ENCODE measurements around the gene KCNH2.

KCNH2 gene

GRCh38 chr7:150900675-150901074, 77.4 kb downstream of the KCNH2 start:
- no peak overlapping the region for H3K4me3 ChIP-seq (ENCODE audit: low read length)
- H3K27me3 ChIP-seq (ENCODE audit: control insufficient read depth, insufficient read depth, low read length) = no peaks in the 10 kb centered on the region
- H3K9ac ChIP-seq (ENCODE audit: low read length) = no peak overlapping the region
- H3K27ac ChIP-seq (ENCODE audit: low read depth, low read length) = no peak overlapping the region
- no peaks in the 10 kb centered on the region for H3K36me3 ChIP-seq (ENCODE audit: control insufficient read depth, insufficient read depth, low read length)
- peaks cover 29% of the 10 kb centered on the region for H3K4me1 ChIP-seq (ENCODE audit: control insufficient read depth, insufficient read depth, low read length)

GRCh38 chr7:150898475-150899011, 79.6 kb downstream of the KCNH2 start:
- H3K4me3 ChIP-seq (ENCODE audit: low read length) = no peak overlapping the region
- H3K9ac ChIP-seq (ENCODE audit: low read length) = no peak overlapping the region
- H3K27ac ChIP-seq (ENCODE audit: low read depth, low read length) = no peak overlapping the region
- H3K36me3 ChIP-seq (ENCODE audit: control insufficient read depth, insufficient read depth, low read length) = no peaks in the 10 kb centered on the region
- no peaks in the 10 kb centered on the region for H3K27me3 ChIP-seq (ENCODE audit: control insufficient read depth, insufficient read depth, low read length)
- peaks cover 21% of the 10 kb centered on the region for H3K4me1 ChIP-seq (ENCODE audit: control insufficient read depth, insufficient read depth, low read length)

GRCh38 chr7:150897502-150898474, 80.3 kb downstream of the KCNH2 start:
- no peak overlapping the region for H3K4me3 ChIP-seq (ENCODE audit: low read length)
- H3K4me1 ChIP-seq (ENCODE audit: control insufficient read depth, insufficient read depth, low read length) = peaks cover 17% of the 10 kb centered on the region
- no peak overlapping the region for H3K27ac ChIP-seq (ENCODE audit: low read depth, low read length)
- H3K36me3 ChIP-seq (ENCODE audit: control insufficient read depth, insufficient read depth, low read length) = no peaks in the 10 kb centered on the region
- H3K9ac ChIP-seq (ENCODE audit: low read length) = no peak overlapping the region
- H3K27me3 ChIP-seq (ENCODE audit: control insufficient read depth, insufficient read depth, low read length) = no peaks in the 10 kb centered on the region

GRCh38 chr7:150896562-150897209, 81.4 kb downstream of the KCNH2 start:
- H3K9ac ChIP-seq (ENCODE audit: low read length) = no peak overlapping the region
- no peaks in the 10 kb centered on the region for H3K27me3 ChIP-seq (ENCODE audit: control insufficient read depth, insufficient read depth, low read length)
- no peak overlapping the region for H3K27ac ChIP-seq (ENCODE audit: low read depth, low read length)
- H3K36me3 ChIP-seq (ENCODE audit: control insufficient read depth, insufficient read depth, low read length) = no peaks in the 10 kb centered on the region
- H3K4me1 ChIP-seq (ENCODE audit: control insufficient read depth, insufficient read depth, low read length) = peaks cover 13% of the 10 kb centered on the region
- H3K4me3 ChIP-seq (ENCODE audit: low read length) = no peak overlapping the region

- Histone ChIP-seq H3K27me3 (ENCODE audit: control insufficient read depth, insufficient read depth, low read length) (no peaks in the 10 kb centered on the region), H3K4me3 (ENCODE audit: low read length) (no peak overlapping the region), H3K9ac (ENCODE audit: low read length) (no peak overlapping the region), H3K36me3 (ENCODE audit: control insufficient read depth, insufficient read depth, low read length) (no peaks in the 10 kb centered on the region), H3K4me1 (ENCODE audit: control insufficient read depth, insufficient read depth, low read length) (peaks cover 6% of the 10 kb centered on the region), H3K27ac (ENCODE audit: low read depth, low read length) (no peak overlapping the region)
These were observed 82.3 kb downstream of the KCNH2 start for GRCh38 chr7:150895809-150896208.
